GM18505 (cell line): ENCODE measurements around the gene THRAP3.
"Not testable (repeated sequence)": the region's sequence is repeated elsewhere in the genome, so short reads cannot be mapped to it uniquely, and the experiment has no call there.

Experiments used
- ATAC-seq: cut with Tn5 transposase; IDR thresholded peaks from one replicate; pipeline ENCODE4 v1.9.1; 2021; ENCODE audit not compliant: unreplicated experiment
- POLR2A ChIP-seq: IDR thresholded peaks from 4 replicates; pipeline ENCODE4 v1.6.1; 2011; ENCODE audit warnings: borderline replicate concordance; ENCODE audit not compliant: insufficient read depth, insufficient read length; ENCODE audit errors: extremely low read depth

The THRAP3 gene

GRCh38 chr1:36212782-36213181 is 11.5 kb upstream of the THRAP3 start:
- no peak for TF ChIP-seq POLR2A
- no peak for ATAC-seq

- ATAC-seq = no peak
- TF ChIP-seq POLR2A = no peak
Measured at GRCh38 chr1:36217670-36218069, 6.6 kb upstream of the THRAP3 start.

GRCh38 chr1:36221901-36222300 is 2.3 kb upstream of the THRAP3 start:
- ATAC-seq = not testable (repeated sequence)

- no peak for ATAC-seq
- no peak for TF ChIP-seq POLR2A
Measured at GRCh38 chr1:36222481-36223380, 1.5 kb upstream of the THRAP3 start.

- TF ChIP-seq POLR2A = no peak
Measured at GRCh38 chr1:36223381-36223995, 755 bp upstream of the THRAP3 start.

GRCh38 chr1:36224537-36225282 is 467 bp downstream of the THRAP3 start:
- TF ChIP-seq POLR2A = peak; percentile 18
- peak; percentile 47 for ATAC-seq

More at GRCh38 chr1:36223381-36223995, 755 bp upstream of the THRAP3 start:
- peak; percentile 26 for ATAC-seq

- no peak for TF ChIP-seq POLR2A
Measured at GRCh38 chr1:36225283-36225899, 1.1 kb downstream of the THRAP3 start.

GRCh38 chr1:36230279-36230678 is 6.0 kb downstream of the THRAP3 start:
- ATAC-seq = not testable (repeated sequence)

More at GRCh38 chr1:36225283-36225899, 1.1 kb downstream of the THRAP3 start:
- no peak for ATAC-seq

GRCh38 chr1:36231191-36231590 is 6.9 kb downstream of the THRAP3 start:
- ATAC-seq = no peak
- TF ChIP-seq POLR2A = no peak

- TF ChIP-seq POLR2A = no peak
- no peak for ATAC-seq
Measured at GRCh38 chr1:36232212-36233095, 8.2 kb downstream of the THRAP3 start.

GRCh38 chr1:36236302-36236701 is 12.1 kb downstream of the THRAP3 start:
- no peak for ATAC-seq
- TF ChIP-seq POLR2A = no peak

GRCh38 chr1:36238433-36238832 is 14.2 kb downstream of the THRAP3 start:
- TF ChIP-seq POLR2A = no peak
- ATAC-seq = no peak
